ENCODE results near the gene AK4. TPM values are rescaled to one million over a fixed set of nuclear protein-coding genes. Genes with fewer than 3 reads are reported as not detected.

Gene AK4
- total and polyA plus RNA-seq, 2 of the 4 experiments (the other 2 are of a cell fraction): 12.4 to 30.3 TPM

- Histone ChIP-seq H2AFZ (replicated peaks; ENCODE audit: low read length, poor library complexity) (no peak overlapping the region), H3K23ac (ENCODE audit: low read depth, low read length) (no peak overlapping the region), H3K27me3 (ENCODE audit: control insufficient read depth, insufficient read depth, low read length) (no peaks in the 10 kb centered on the region), H3K9me1 (ENCODE audit: insufficient read depth, low read length) (no peaks in the 10 kb centered on the region), H3K4me3 (ENCODE audit: insufficient read depth, low read depth, low read length) (no peak overlapping the region), H3K18ac (ENCODE audit: low read depth, low read length) (0 out of 2 replicates have a peak overlapping the region, but pooled peaks have one; percentile 17), H2BK15ac (ENCODE audit: low read depth, low read length) (no peak overlapping the region), H3K14ac (replicated peaks; ENCODE audit: low read depth, low read length) (no peak overlapping the region), H3K9me3 (ENCODE audit: control insufficient read depth, insufficient read depth, low read length) (no peaks in the 10 kb centered on the region), H3K4me1 (ENCODE audit: control insufficient read depth, insufficient read depth, low read length) (peaks cover 12% of the 10 kb centered on the region; the same call in 1 of the 2 replicates), H3K4me2 (ENCODE audit: low read depth, low read length) (no peak overlapping the region), H2BK20ac (ENCODE audit: low read depth, low read length) (no peak overlapping the region), H3K36me3 (ENCODE audit: control insufficient read depth, insufficient read depth, low read length) (no peaks in the 10 kb centered on the region), H2AK9ac (replicated peaks; ENCODE audit: low read depth, low read length, poor library complexity) (no peak overlapping the region), H4K8ac (ENCODE audit: low read depth in 2 of 2, low read length in 2 of 2) (no peak overlapping the region), H2BK120ac (ENCODE audit: low read depth, low read length) (no peak overlapping the region), H4K91ac (ENCODE audit: insufficient read depth, low read depth, low read length) (no peak overlapping the region), H3K4ac (ENCODE audit: low read depth, low read length) (no peak overlapping the region), H2AK5ac (ENCODE audit: low read depth, low read length) (no peak overlapping the region; the same call in 1 of the 2 replicates), H3K79me1 (ENCODE audit: low read depth in 1 of 2, low read length in 2 of 2) (peaks cover 0 to 8% of the 10 kb centered on the region in 2 experiments; a peak in 2 of 4 replicates), H4K5ac (ENCODE audit: low read depth, low read length) (0 out of 2 replicates have a peak overlapping the region, but pooled peaks have one; percentile 20), H4K20me1 (ENCODE audit: insufficient read depth, low read length) (no peaks in the 10 kb centered on the region), H3K56ac (ENCODE audit: extremely low read depth, insufficient read depth, low read length) (no peak overlapping the region), H3K27ac (ENCODE audit: insufficient read depth, low read length) (no peak overlapping the region), H2BK5ac (ENCODE audit: low read depth, low read length, poor library complexity, severe bottlenecking) (no peak overlapping the region), H3K9ac (ENCODE audit: low read depth, low read length) (no peak overlapping the region)
- BruUV-seq (replicated peaks): no TSS peak
- CTCF ChIA-PET: no interaction called here
- no peak for DNase-seq
- in situ Hi-C loops (cut with MboI; ENCODE audit: low sequenced_read_pairs) (no loop called here), dilution Hi-C loops (cut with HindIII; ENCODE audit: low sequenced_read_pairs, unreplicated experiment) (no loop called here), intact Hi-C loops (cut with micrococcal nuclease) (loop anchor here (5.0 kb wide), 1 partner anchor 50 kb away; the partner anchor contains the start of gene AK4)
- TF ChIP-seq USF2 (IDR thresholded peaks at IDR 0.05; ENCODE audit: low read depth, low read length) (no peak), RCOR1 (IDR thresholded peaks at IDR 0.05; ENCODE audit: insufficient replicate concordance, low read length) (no peak), MXI1 (IDR thresholded peaks at IDR 0.05; ENCODE audit: borderline replicate concordance, low read depth, low read length) (no peak), CEBPB (IDR thresholded peaks at IDR 0.05; ENCODE audit: low read depth, low read length) (no peak), FOS (IDR thresholded peaks at IDR 0.05; ENCODE audit: low read depth, low read length) (no peak), SMC3 (IDR thresholded peaks at IDR 0.05; ENCODE audit: low read depth, low read length) (no peak), MAFK (IDR thresholded peaks at IDR 0.05; ENCODE audit: low read depth, low read length) (no peak), CHD1 (IDR thresholded peaks at IDR 0.05; ENCODE audit: low read depth, low read length) (no peak), MAZ (IDR thresholded peaks at IDR 0.05; ENCODE audit: borderline replicate concordance, low read depth, low read length) (no peak), POLR2A (IDR thresholded peaks at IDR 0.05; ENCODE audit: low read depth, low read length) (no peak), CTCF (conservative IDR thresholded peaks at IDR 0.05; ENCODE audit: low read depth, low read length) (no peak), ELK1 (IDR thresholded peaks at IDR 0.05; ENCODE audit: borderline replicate concordance, low read depth, low read length) (no peak), RFX5 (IDR thresholded peaks at IDR 0.05; ENCODE audit: low read depth, low read length) (no peak), NFE2L2 (IDR thresholded peaks at IDR 0.05; ENCODE audit: low read depth, low read length) (no peak), RAD21 (IDR thresholded peaks at IDR 0.05; ENCODE audit: low read length) (no peak), BHLHE40 (IDR thresholded peaks at IDR 0.05; ENCODE audit: low read depth, low read length) (no peak)
- POLR2A ChIA-PET (ENCODE audit: unreplicated experiment): no interaction called here
- 80% methylated on average over 1 of the region's 5 CpGs; no CpG with 5 or more reads in 1 of the 2 experiments for WGBS, 2 experiments (ENCODE audit: extremely low coverage in 2 of 2, insufficient read length in 1 of 2)
- no peak for ATAC-seq (ENCODE audit: low read depth)
Observed at GRCh38 chr1:65196926-65197325, 48.9 kb downstream of the AK4 start.

Measured in IMR-90 (cell line).